Heart left ventricle (tissue), 16 donors: ENCODE results near the gene ITGA2. TPM values are rescaled to one million over a fixed set of nuclear protein-coding genes. Genes with fewer than 3 reads are reported as not detected.

Source experiments
- ATAC-seq, 4 donors: fragments of 200-7000 bp; cut with Tn5 transposase; one replicate each; pipeline ENCODE4 v1.9.1; 2020 to 2022; ENCODE audit warnings: moderate library complexity in 4 of 4, mild to moderate bottlenecking in 3 of 4, moderate number of reproducible peaks in 1 of 4
- DNase-seq, 5 donors: peaks; one replicate each; pipeline ENCODE4 v3.0.0-alpha.2; 2020
- H3K27ac ChIP-seq, 12 donors: fragments of 200-600 bp; sonication (generic) in 4 of 12; one replicate each; pipeline versions ENCODE4 v1.5.0 to v1.8.0; 2016 to 2022; ENCODE audit warnings: mild to moderate bottlenecking in 2 of 12
- H3K27me3 ChIP-seq, 9 donors: fragments of 200-600 bp; sonication (generic) in 2 of 9; one replicate each; pipeline versions ENCODE4 v1.5.1 to v1.8.0; 2016 to 2022; ENCODE audit warnings: mild to moderate bottlenecking in 3 of 9
- H3K36me3 ChIP-seq, 9 donors: fragments of 200-600 bp; sonication (generic) in 2 of 9; one replicate each; pipeline versions ENCODE4 v1.5.0 to v1.8.0; 2018 to 2022; ENCODE audit warnings: mild to moderate bottlenecking in 2 of 9
- H3K4me1 ChIP-seq, 12 donors: fragments of 200-600 bp; sonication (generic) in 4 of 12; one replicate each; pipeline versions ENCODE4 v1.5.0 to v1.8.0; 2016 to 2022; ENCODE audit warnings: mild to moderate bottlenecking in 3 of 12
- H3K4me3 ChIP-seq, 12 donors: fragments of 200-600 bp; sonication (generic) in 4 of 12; one replicate each; pipeline versions ENCODE4 v1.5.0 to v1.8.0; 2017 to 2022; ENCODE audit warnings: mild to moderate bottlenecking in 9 of 12, moderate library complexity in 4 of 12
- H3K9me3 ChIP-seq, 12 donors: fragments of 200-600 bp; sonication (generic) in 4 of 12; one replicate each; pipeline versions ENCODE4 v1.5.0 to v1.8.0; 2016 to 2022; ENCODE audit warnings: mild to moderate bottlenecking in 1 of 12
- CTCF ChIP-seq, 12 donors: fragments of 200-600 bp; sonication (generic) in 4 of 12; IDR thresholded peaks; one replicate each; pipeline versions ENCODE4 v1.5.0 to v1.8.0; 2018 to 2022; ENCODE audit warnings: antibody characterized with exemption in 12 of 12, mild to moderate bottlenecking in 5 of 12
- POLR2A ChIP-seq, 2 donors: fragments of 450-650 bp; IDR thresholded peaks; one replicate each; pipeline ENCODE4 v1.6.1; 2017; ENCODE audit warnings: antibody characterized with exemption in 2 of 2, mild to moderate bottlenecking in 2 of 2, moderate library complexity in 2 of 2
- WGBS, 4 donors: extraction: QIAGEN DNeasy Blood & Tissue Kit in 2 of 4; methylation state at CpG; one replicate each; pipeline versions ENCODE4 v1.1.5 to v1.1.7; 2013 to 2018; 5-methylcytosine and 5-hydroxymethylcytosine counted together
- intact Hi-C, 10 donors: fragments of 100-400 bp; cut with DNase I; formaldehyde crosslinking; loops; one replicate each; pipeline versions ENCODE4 v1.11.1 to v1.14.2; 2022
- polyA plus RNA-seq, 2 donors: library from polyadenylated mRNA; stranded (reverse); fragments of 200-250 nt; gene quantifications; one replicate each; pipeline ENCODE4 v1.2.3, GENCODE V29; 2013
- total RNA-seq, 9 donors: library from RNA; depleted of rRNA in 2 of 9; stranded (reverse); fragments of >200 nt in 2 of 9; fragmentation: NEBNext Ultra II Directional in 3 of 9; extraction: Animal tissue kit (Norgen Biotek cat#: 25700) in 3 of 9; gene quantifications; one replicate each; pipeline versions ENCODE4 v1.1.0 to v1.2.4, GENCODE V29; 2016 to 2023
- donor health status: ischemic (EF 13 %, LVEDD 7.1; RV severe dilation, severe dysfunction).
- donor health status: healthy with polysubstance abuse.
- donor health status: DM: no; HTN: yes; CAD: no.
- donor health status: DM: no; HTN: no; CAD: no.
- donor health status: ischemic (EF 25% LVEDD 6.9; RV normal size, moderate dysfunction).
- donor health status: ischemic (EF 25% LVEDD 5.7; RV mildly dilated, moderate dysfunction).
- donor health status: healthy.
- donor health status: DM: yes; HTN: yes; CAD: no.
- donor health status: ischemic (EF 35%, LVEDD 5.7; RV mildly dilated, moderate dysfunction).
- donor health status: nonischemic (EF 11% LVEDD 7.7; RV severe dilation, severe dysfunction).
- donor health status: DM: yes; HTN: yes; CAD: no.
- donor health status: PGD.
- donor health status: ischemic (EF 29% LVEDD 5.4; RV normal size, mild dysfunction).
- donor health status: nonischemic (EF 23%, LVEDD 6.1; RV moderate dilation, normal function).

The ITGA2 gene
- total and polyA plus RNA-seq, 11 donors, result 0.23 to 10.7 (median 1.00) TPM

GRCh38 chr5:53071298-53071697, 82.1 kb downstream of the ITGA2 start:
- peaks cover 0 to 3% (median 0%) of the 10 kb centered on the region in 12 donors for H3K4me1 ChIP-seq
- intact Hi-C loops, result no loop called here
- no peak overlapping the region for H3K4me3 ChIP-seq
- TF ChIP-seq CTCF (IDR thresholded peaks at IDR 0.05), result no peak
- TF ChIP-seq POLR2A (IDR thresholded peaks at IDR 0.05), result no peak
- H3K27ac ChIP-seq, result no peak overlapping the region
- 69 to 81% (median 72%) methylated on average over 2 of the region's 2 CpGs for WGBS, 4 donors
- H3K27me3 ChIP-seq, result no peaks in the 10 kb centered on the region
- H3K36me3 ChIP-seq, result peaks cover 0 to 21% (median 0%) of the 10 kb centered on the region in 9 donors
- no peaks in the 10 kb centered on the region for H3K9me3 ChIP-seq
- no peak for DNase-seq
- no peak for ATAC-seq

GRCh38 chr5:53071738-53072137, 82.6 kb downstream of the ITGA2 start:
- H3K4me3 ChIP-seq, result no peak overlapping the region
- H3K4me1 ChIP-seq, result no peaks in the 10 kb centered on the region
- H3K36me3 ChIP-seq, result peaks cover 0 to 22% (median 0%) of the 10 kb centered on the region in 9 donors
- TF ChIP-seq POLR2A (IDR thresholded peaks at IDR 0.05), result no peak
- no peak for TF ChIP-seq CTCF (IDR thresholded peaks at IDR 0.05)
- peak; percentile 55 to 92 (median 82) for ATAC-seq
- intact Hi-C loops, result no loop called here
- DNase-seq, result peak in 2 of 5 donors; percentile 29 to 31
- 58 to 72% (median 69%) methylated on average over 2 of the region's 2 CpGs for WGBS, 4 donors
- H3K9me3 ChIP-seq, result no peaks in the 10 kb centered on the region
- H3K27me3 ChIP-seq, result no peaks in the 10 kb centered on the region
- H3K27ac ChIP-seq, result no peak overlapping the region

GRCh38 chr5:53073348-53073747, 84.2 kb downstream of the ITGA2 start:
- Histone ChIP-seq H3K9me3 (no peaks in the 10 kb centered on the region), H3K36me3 (peaks cover 0 to 29% (median 0%) of the 10 kb centered on the region in 9 donors), H3K4me1 (no peaks in the 10 kb centered on the region), H3K4me3 (no peak overlapping the region), H3K27ac (no peak overlapping the region), H3K27me3 (no peaks in the 10 kb centered on the region)
- TF ChIP-seq POLR2A (IDR thresholded peaks at IDR 0.05) (no peak), CTCF (IDR thresholded peaks at IDR 0.05) (no peak)
- WGBS, 4 donors, result 59 to 72% (median 61%) methylated on average over 2 of the region's 2 CpGs
- intact Hi-C loops, result no loop called here
- DNase-seq (no peak), ATAC-seq (peak in 1 of 4 donors; percentile 28)

GRCh38 chr5:53076014-53076583, 86.9 kb downstream of the ITGA2 start:
- H3K9me3 ChIP-seq, result no peaks in the 10 kb centered on the region
- 70 to 81% (median 77%) methylated on average over 2 of the region's 2 CpGs for WGBS, 4 donors
- H3K4me1 ChIP-seq, result no peaks in the 10 kb centered on the region
- ATAC-seq (no peak), DNase-seq (no peak)
- no peaks in the 10 kb centered on the region for H3K27me3 ChIP-seq
- H3K4me3 ChIP-seq, result no peak overlapping the region
- H3K27ac ChIP-seq, result no peak overlapping the region
- peaks cover 0 to 24% (median 0%) of the 10 kb centered on the region in 9 donors for H3K36me3 ChIP-seq
- intact Hi-C loops, result no loop called here
- no peak for TF ChIP-seq POLR2A (IDR thresholded peaks at IDR 0.05)
- TF ChIP-seq CTCF (IDR thresholded peaks at IDR 0.05), result no peak
